GM23248 (cell line): ENCODE results near the gene AP2M1. TPM values are rescaled to one million over a fixed set of nuclear protein-coding genes. Genes with fewer than 3 reads are reported as not detected.

Experiments
- DNase-seq: peaks from one replicate; pipeline ENCODE4 v3.0.0-alpha.2; 2015
- H2AFZ ChIP-seq: fragments of 200-600 bp; sonication (generic); 2 replicates; pipeline ENCODE4 v1.6.1; 2016; ENCODE audit warnings: antibody characterized with exemption
- H3F3A ChIP-seq: fragments of 200-600 bp; sonication (generic); 2 replicates; pipeline ENCODE4 v1.6.1; 2016; ENCODE audit warnings: mild to moderate bottlenecking, antibody characterized with exemption, mixed run types; ENCODE audit not compliant: insufficient read depth
- H3K27ac ChIP-seq: fragments of 200-600 bp; sonication (generic); 2 replicates; pipeline ENCODE4 v1.5.1; 2016; ENCODE audit warnings: mild to moderate bottlenecking
- H3K27me3 ChIP-seq: fragments of 200-600 bp; sonication (generic); replicated peaks from 2 replicates; pipeline ENCODE4 v1.6.1; 2016; ENCODE audit warnings: mild to moderate bottlenecking; ENCODE audit not compliant: insufficient read depth
- H3K36me3 ChIP-seq: fragments of 200-600 bp; sonication (generic); 2 replicates; pipeline ENCODE4 v1.6.1; 2016; ENCODE audit warnings: low read depth, mild to moderate bottlenecking
- H3K4me1 ChIP-seq: fragments of 200-600 bp; sonication (generic); 2 replicates; pipeline ENCODE4 v1.6.1; 2016; ENCODE audit warnings: mild to moderate bottlenecking; ENCODE audit not compliant: insufficient read depth
- H3K4me2 ChIP-seq: fragments of 200-600 bp; sonication (generic); one replicate; pipeline ENCODE4 v1.6.1; 2016; ENCODE audit warnings: mild to moderate bottlenecking; ENCODE audit not compliant: unreplicated experiment
- H3K4me3 ChIP-seq: fragments of 200-600 bp; sonication (generic); 2 replicates; pipeline ENCODE4 v1.5.1; 2016; ENCODE audit warnings: mild to moderate bottlenecking
- H3K79me2 ChIP-seq: fragments of 200-600 bp; sonication (generic); 2 replicates; pipeline ENCODE4 v1.6.1; 2016; ENCODE audit warnings: mild to moderate bottlenecking; ENCODE audit not compliant: insufficient read depth
- H3K9ac ChIP-seq: fragments of 200-600 bp; sonication (generic); 2 replicates; pipeline ENCODE4 v1.6.1; 2016; ENCODE audit warnings: mild to moderate bottlenecking
- H3K9me2 ChIP-seq: fragments of 200-600 bp; sonication (generic); 2 replicates; pipeline ENCODE4 v1.6.1; 2016; ENCODE audit warnings: mixed run types, mild to moderate bottlenecking, moderate library complexity; ENCODE audit not compliant: insufficient read depth
- H3K9me3 ChIP-seq: fragments of 200-600 bp; sonication (generic); one replicate; pipeline ENCODE4 v1.6.1; 2017; ENCODE audit warnings: low read depth
- H4K20me1 ChIP-seq: fragments of 200-600 bp; sonication (generic); 2 replicates; pipeline ENCODE4 v1.6.0; 2016; ENCODE audit not compliant: insufficient read depth
- EZH2 ChIP-seq: fragments of 200-600 bp; sonication (generic); IDR thresholded peaks from 2 replicates; pipeline ENCODE4 v1.6.1; 2018; ENCODE audit warnings: antibody characterized with exemption, mild to moderate bottlenecking; ENCODE audit not compliant: insufficient read depth, poor library complexity, severe bottlenecking
- EZH2phosphoT487 ChIP-seq: fragments of 200-600 bp; sonication (generic); IDR thresholded peaks from 2 replicates; pipeline ENCODE4 v1.6.1; 2018; ENCODE audit warnings: antibody characterized with exemption, moderate library complexity, mild to moderate bottlenecking, low read depth; ENCODE audit not compliant: insufficient read depth
- WGBS, 2 experiments: methylation state at CpG; one replicate each; pipeline ENCODE4 v1.1.6; 2015 to 2017; ENCODE audit warnings: low lambda C conversion rate in 2 of 2, low coverage in 1 of 2; ENCODE audit errors: missing lambda C conversion rate in 2 of 2; 5-methylcytosine and 5-hydroxymethylcytosine counted together
- in situ Hi-C: fragments of 300-500 bp; cut with MboI; formaldehyde crosslinking; loops from 2 replicates; pipeline ENCODE4 v1.15.0; 2020
- polyA plus RNA-seq: library from polyadenylated mRNA; unstranded; fragments of >200 nt; fragmentation: Nextera tagmentation; extraction: Ambion mirVana; gene quantifications from 2 replicates; pipeline ENCODE4 v1.2.1, GENCODE V29; 2016
- total RNA-seq: library from RNA; depleted of rRNA; stranded (reverse); fragments of >200 nt; shearing (Covaris generic); gene quantifications from 2 replicates; pipeline ENCODE4 v1.2.3, GENCODE V29; 2014

Gene AP2M1
- total and polyA plus RNA-seq, 2 experiments from 2014 or later: 951 to 1,073 TPM

- Histone ChIP-seq H4K20me1 (no peaks in the 10 kb centered on the region), H3K9ac (peak within 1 kb of the TSS; percentile 90), H3K4me3 (peak within 1 kb of the TSS; percentile 80), H3K79me2 (peaks cover 72% of the 10 kb centered on the region), H3K27me3 (no peaks in the 10 kb centered on the region), H3K4me1 (peaks cover 6% of the 10 kb centered on the region; the same call in 1 of the 2 replicates), H3K36me3 (peaks cover 51% of the 10 kb centered on the region), H2AFZ (peak within 1 kb of the TSS; percentile 59), H3F3A (peaks cover 48% of the 10 kb centered on the region), H3K9me2 (no peaks in the 10 kb centered on the region), H3K27ac (peak within 1 kb of the TSS; percentile 81), H3K4me2 (peak within 1 kb of the TSS; percentile 80), H3K9me3 (no peaks in the 10 kb centered on the region)
- in situ Hi-C loops: no loop called here
- DNase-seq: peak; percentile 82
- 1 to 2% methylated on average over 42 to 45 of the region's 45 CpGs for WGBS, 2 experiments
- no peak for TF ChIP-seq EZH2
- no peak for TF ChIP-seq EZH2phosphoT487
Measured at GRCh38 chr3:184186184-184186901, 11.7 kb downstream of the AP2M1 start, which contains the start of gene ABCF3. Gene ABCF3, plus strand, starts transcription at chr3:184186199. Its CDS starts 9 bp downstream, at chr3:184186208.

GRCh38 chr3:184186902-184187207 is 12.2 kb downstream of the AP2M1 start:
- peak; percentile 32 for DNase-seq
- H3K9me2 ChIP-seq: no peaks in the 10 kb centered on the region
- peaks cover 69% of the 10 kb centered on the region for H3K79me2 ChIP-seq
- H4K20me1 ChIP-seq: no peaks in the 10 kb centered on the region
- no peak overlapping the region for H2AFZ ChIP-seq
- H3K4me1 ChIP-seq: peaks cover 6% of the 10 kb centered on the region; the same call in 1 of the 2 replicates
- peaks cover 50% of the 10 kb centered on the region for H3K36me3 ChIP-seq
- H3K9me3 ChIP-seq: no peaks in the 10 kb centered on the region
- no peaks in the 10 kb centered on the region for H3K27me3 ChIP-seq
- TF ChIP-seq EZH2 (no peak), EZH2phosphoT487 (no peak)
- H3K4me2 ChIP-seq: peak overlapping the region; percentile 80
- peak overlapping the region; percentile 80 for H3K4me3 ChIP-seq
- in situ Hi-C loops: no loop called here
- H3K9ac ChIP-seq: peak overlapping the region; percentile 90
- WGBS, 2 experiments: 0 to 2% methylated on average over 3 of the region's 3 CpGs
- H3F3A ChIP-seq: peaks cover 43% of the 10 kb centered on the region
- peak overlapping the region; percentile 81 for H3K27ac ChIP-seq

- Histone ChIP-seq H3K4me3 (no peak overlapping the region), H3K36me3 (peaks cover 44% of the 10 kb centered on the region), H3K27ac (no peak overlapping the region), H3F3A (peaks cover 31% of the 10 kb centered on the region), H3K79me2 (peaks cover 67% of the 10 kb centered on the region), H3K27me3 (no peaks in the 10 kb centered on the region), H3K4me1 (peaks cover 6% of the 10 kb centered on the region; the same call in 1 of the 2 replicates), H3K4me2 (no peak overlapping the region), H3K9me3 (no peaks in the 10 kb centered on the region), H2AFZ (no peak overlapping the region), H4K20me1 (no peaks in the 10 kb centered on the region), H3K9ac (0 out of 2 replicates have a peak overlapping the region, but pooled peaks have one; percentile 90), H3K9me2 (no peaks in the 10 kb centered on the region)
- no peak for DNase-seq
- no peak for TF ChIP-seq EZH2phosphoT487
- TF ChIP-seq EZH2: no peak
- in situ Hi-C loops: no loop called here
- 88 to 90% methylated on average over 17 of the region's 17 CpGs for WGBS, 2 experiments
Measured at GRCh38 chr3:184188080-184188479, 13.4 kb downstream of the AP2M1 start.

- TF ChIP-seq EZH2phosphoT487: no peak
- DNase-seq: no peak
- in situ Hi-C loops: no loop called here
- H3F3A ChIP-seq: peaks cover 17% of the 10 kb centered on the region
- H3K9ac ChIP-seq: no peak overlapping the region
- H4K20me1 ChIP-seq: no peaks in the 10 kb centered on the region
- no peak overlapping the region for H3K4me2 ChIP-seq
- H3K9me2 ChIP-seq: no peaks in the 10 kb centered on the region
- H3K79me2 ChIP-seq: peaks cover 65% of the 10 kb centered on the region
- no peak overlapping the region for H3K27ac ChIP-seq
- H3K9me3 ChIP-seq: no peaks in the 10 kb centered on the region
- no peaks in the 10 kb centered on the region for H3K27me3 ChIP-seq
- H3K36me3 ChIP-seq: peaks cover 33% of the 10 kb centered on the region
- 94 to 97% methylated on average over 13 of the region's 13 CpGs for WGBS, 2 experiments
- H2AFZ ChIP-seq: no peak overlapping the region
- H3K4me1 ChIP-seq: peaks cover 6% of the 10 kb centered on the region; the same call in 1 of the 2 replicates
- no peak overlapping the region for H3K4me3 ChIP-seq
Measured at GRCh38 chr3:184189421-184189820, 14.8 kb downstream of the AP2M1 start.
